NT2/D1 (cell line): ENCODE data around the gene NUTF2.

ENCODE experiments used
- DNase-seq: peaks from one replicate; pipeline ENCODE4 v3.0.0-alpha.2; 2011; ENCODE audit warnings: low read depth, low spot score
- H3K27me3 ChIP-seq: 2 replicates; pipeline ENCODE4 v1.6.0; 2011; ENCODE audit warnings: mild to moderate bottlenecking; ENCODE audit not compliant: insufficient read length, insufficient read depth
- H3K36me3 ChIP-seq: 2 replicates; pipeline ENCODE4 v1.6.1; 2011; ENCODE audit warnings: mild to moderate bottlenecking, low read length, mixed read lengths; ENCODE audit not compliant: insufficient read depth, insufficient read length
- H3K4me1 ChIP-seq: 2 replicates; pipeline ENCODE4 v1.5.1; 2011; ENCODE audit not compliant: insufficient read depth, insufficient read length
- H3K4me3 ChIP-seq: 2 replicates; pipeline ENCODE4 v1.5.1; 2011; ENCODE audit warnings: low read depth; ENCODE audit not compliant: insufficient read length
- H3K9ac ChIP-seq: 2 replicates; pipeline ENCODE4 v1.6.0; 2011; ENCODE audit warnings: low read depth; ENCODE audit not compliant: insufficient read length
- H3K9me3 ChIP-seq: 2 replicates; pipeline ENCODE4 v1.5.1; 2011; ENCODE audit warnings: mild to moderate bottlenecking, low read length; ENCODE audit not compliant: insufficient read depth
- SUZ12 ChIP-seq: IDR thresholded peaks from 2 replicates; pipeline ENCODE4 v1.6.1; 2011; ENCODE audit not compliant: insufficient read length, insufficient read depth; ENCODE audit errors: extremely low read depth
- YY1 ChIP-seq: IDR thresholded peaks from 2 replicates; pipeline ENCODE4 v1.6.1; 2011; ENCODE audit not compliant: insufficient read length, insufficient read depth
- ZNF274 ChIP-seq: IDR thresholded peaks from 2 replicates; pipeline ENCODE4 v1.6.1; 2011; ENCODE audit warnings: mild to moderate bottlenecking, low read depth, low read length

Gene NUTF2

GRCh38 chr16:67847064-67847861 is 530 bp downstream of the NUTF2 start, which contains the start of gene CENPT:
Gene CENPT, minus strand, starts transcription at chr16:67847693. Its CDS starts 13,834 bp downstream, at chr16:67833859.
- no peaks in the 10 kb centered on the region for H3K9me3 ChIP-seq
- no peak for TF ChIP-seq SUZ12
- no peak for TF ChIP-seq YY1
- peak within 1 kb of the TSS; percentile 98 for H3K9ac ChIP-seq
- no peak for DNase-seq
- peak within 1 kb of the TSS; percentile 94 for H3K4me3 ChIP-seq
- H3K36me3 ChIP-seq = peaks cover 63% of the 10 kb centered on the region
- H3K27me3 ChIP-seq = no peaks in the 10 kb centered on the region
- H3K4me1 ChIP-seq = peaks cover 8% of the 10 kb centered on the region

GRCh38 chr16:67848118-67848517 is 1.4 kb downstream of the NUTF2 start:
- DNase-seq = no peak
- no peaks in the 10 kb centered on the region for H3K27me3 ChIP-seq
- H3K9ac ChIP-seq = peak overlapping the region; percentile 98
- H3K4me3 ChIP-seq = peak overlapping the region; percentile 94
- TF ChIP-seq YY1 (no peak), ZNF274 (no peak), SUZ12 (no peak)
- H3K9me3 ChIP-seq = no peaks in the 10 kb centered on the region
- peaks cover 8% of the 10 kb centered on the region for H3K4me1 ChIP-seq
- peaks cover 64% of the 10 kb centered on the region for H3K36me3 ChIP-seq

GRCh38 chr16:67853670-67854069 is 6.9 kb downstream of the NUTF2 start:
- Histone ChIP-seq H3K4me3 (no peak overlapping the region), H3K9me3 (no peaks in the 10 kb centered on the region), H3K27me3 (no peaks in the 10 kb centered on the region), H3K36me3 (peaks cover 68% of the 10 kb centered on the region), H3K4me1 (peaks cover 25% of the 10 kb centered on the region), H3K9ac (no peak overlapping the region)
- DNase-seq = no peak
- TF ChIP-seq YY1 (no peak), ZNF274 (no peak), SUZ12 (no peak)

GRCh38 chr16:67855789-67856188 is 9.1 kb downstream of the NUTF2 start:
- Histone ChIP-seq H3K9me3 (no peaks in the 10 kb centered on the region), H3K9ac (no peak overlapping the region), H3K4me3 (no peak overlapping the region), H3K27me3 (no peaks in the 10 kb centered on the region), H3K36me3 (peaks cover 66% of the 10 kb centered on the region), H3K4me1 (peaks cover 23% of the 10 kb centered on the region)
- DNase-seq = no peak
- no peak for TF ChIP-seq ZNF274
- TF ChIP-seq SUZ12 = no peak
- no peak for TF ChIP-seq YY1

GRCh38 chr16:67856927-67857546 is 10.3 kb downstream of the NUTF2 start:
- no peak overlapping the region for H3K4me3 ChIP-seq
- no peak for DNase-seq
- no peaks in the 10 kb centered on the region for H3K27me3 ChIP-seq
- H3K36me3 ChIP-seq = peaks cover 72% of the 10 kb centered on the region
- TF ChIP-seq SUZ12 (no peak), ZNF274 (no peak), YY1 (no peak)
- no peaks in the 10 kb centered on the region for H3K9me3 ChIP-seq
- H3K4me1 ChIP-seq = peaks cover 27% of the 10 kb centered on the region
- H3K9ac ChIP-seq = no peak overlapping the region

- DNase-seq = peak; percentile 81
- H3K9me3 ChIP-seq = no peaks in the 10 kb centered on the region
Observed at GRCh38 chr16:67857547-67858233, 11.0 kb downstream of the NUTF2 start.

GRCh38 chr16:67858500-67858899 is 11.8 kb downstream of the NUTF2 start:
- Histone ChIP-seq H3K27me3 (no peaks in the 10 kb centered on the region), H3K4me3 (no peak overlapping the region), H3K9ac (no peak overlapping the region), H3K4me1 (peaks cover 33% of the 10 kb centered on the region), H3K9me3 (no peaks in the 10 kb centered on the region), H3K36me3 (peaks cover 76% of the 10 kb centered on the region)
- no peak for DNase-seq
- TF ChIP-seq YY1 (no peak), ZNF274 (no peak), SUZ12 (no peak)

More at GRCh38 chr16:67857547-67858233, 11.0 kb downstream of the NUTF2 start:
- Histone ChIP-seq H3K27me3 (no peaks in the 10 kb centered on the region), H3K36me3 (peaks cover 74% of the 10 kb centered on the region), H3K9ac (no peak overlapping the region), H3K4me1 (peaks cover 29% of the 10 kb centered on the region), H3K4me3 (no peak overlapping the region)
- no peak for TF ChIP-seq ZNF274
- no peak for TF ChIP-seq YY1
- no peak for TF ChIP-seq SUZ12
